ENCODE measurements around the gene AP1S1. TPM values are rescaled to one million over a fixed set of nuclear protein-coding genes. Genes with fewer than 3 reads are reported as not detected.

AP1S1 gene
- total and polyA plus RNA-seq, 9 of the 15 experiments (the other 6 are each of a cell fraction or from before 2014, with no cell fraction given): 4.4 to 149 (median 89.4) TPM

GRCh38 chr7:101169838-101170551 is 15.7 kb downstream of the AP1S1 start (continued):
- no peak for TF ChIP-seq ZNF551 (CRISPR knock-in tag; IDR thresholded peaks at IDR 0.05)
- TF ChIP-seq YY1 (IDR thresholded peaks at IDR 0.05; ENCODE audit: borderline replicate concordance in 1 of 3, control insufficient read depth in 1 of 3, extremely low read depth in 1 of 3, insufficient read depth in 3 of 3, insufficient read length in 1 of 3, insufficient replicate concordance in 2 of 3, low read depth in 1 of 3, low read length in 2 of 3): no peak
- no peak; the same call in 1 of the 2 replicates for TF ChIP-seq ARID1B (IDR thresholded peaks at IDR 0.05)
- no peak for TF ChIP-seq KHSRP (IDR thresholded peaks at IDR 0.05)
- no peak for TF ChIP-seq XRCC4 (IDR thresholded peaks at IDR 0.05; ENCODE audit: extremely low read depth, insufficient read depth, insufficient read length)
- no peak for TF ChIP-seq SMAD2 (IDR thresholded peaks at IDR 0.05; ENCODE audit: low read depth, low read length)
- TF ChIP-seq, protein P1, sequence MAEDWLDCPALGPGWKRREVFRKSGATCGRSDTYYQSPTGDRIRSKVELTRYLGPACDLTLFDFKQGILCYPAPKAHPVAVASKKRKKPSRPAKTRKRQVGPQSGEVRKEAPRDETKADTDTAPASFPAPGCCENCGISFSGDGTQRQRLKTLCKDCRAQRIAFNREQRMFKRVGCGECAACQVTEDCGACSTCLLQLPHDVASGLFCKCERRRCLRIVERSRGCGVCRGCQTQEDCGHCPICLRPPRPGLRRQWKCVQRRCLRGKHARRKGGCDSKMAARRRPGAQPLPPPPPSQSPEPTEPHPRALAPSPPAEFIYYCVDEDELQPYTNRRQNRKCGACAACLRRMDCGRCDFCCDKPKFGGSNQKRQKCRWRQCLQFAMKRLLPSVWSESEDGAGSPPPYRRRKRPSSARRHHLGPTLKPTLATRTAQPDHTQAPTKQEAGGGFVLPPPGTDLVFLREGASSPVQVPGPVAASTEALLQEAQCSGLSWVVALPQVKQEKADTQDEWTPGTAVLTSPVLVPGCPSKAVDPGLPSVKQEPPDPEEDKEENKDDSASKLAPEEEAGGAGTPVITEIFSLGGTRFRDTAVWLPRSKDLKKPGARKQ (CRISPR knock-in tag; IDR thresholded peaks at IDR 0.05): no peak
- TF ChIP-seq PHF21A (IDR thresholded peaks at IDR 0.05; ENCODE audit: borderline replicate concordance, low read depth): no peak
- no peak for TF ChIP-seq ZNF696 (CRISPR knock-in tag; conservative IDR thresholded peaks at IDR 0.05)
- no peak for TF ChIP-seq PTRF (tag; IDR thresholded peaks at IDR 0.05)
- TF ChIP-seq PRPF4 (IDR thresholded peaks at IDR 0.05; ENCODE audit: insufficient read depth, low read depth, low read length, poor library complexity, severe bottlenecking): no peak
- TF ChIP-seq ATF1 (CRISPR knock-in tag; IDR thresholded peaks at IDR 0.05): no peak
- TF ChIP-seq ATF1 (tag; IDR thresholded peaks at IDR 0.05): peak; percentile 0
- no peak for TF ChIP-seq ARID2 (IDR thresholded peaks at IDR 0.05)
- no peak for TF ChIP-seq ZNF175 (CRISPR knock-in tag; IDR thresholded peaks at IDR 0.05; ENCODE audit: low read depth)
- TF ChIP-seq TSHZ1 (CRISPR knock-in tag; IDR thresholded peaks at IDR 0.05): no peak
- TF ChIP-seq, protein P2, sequence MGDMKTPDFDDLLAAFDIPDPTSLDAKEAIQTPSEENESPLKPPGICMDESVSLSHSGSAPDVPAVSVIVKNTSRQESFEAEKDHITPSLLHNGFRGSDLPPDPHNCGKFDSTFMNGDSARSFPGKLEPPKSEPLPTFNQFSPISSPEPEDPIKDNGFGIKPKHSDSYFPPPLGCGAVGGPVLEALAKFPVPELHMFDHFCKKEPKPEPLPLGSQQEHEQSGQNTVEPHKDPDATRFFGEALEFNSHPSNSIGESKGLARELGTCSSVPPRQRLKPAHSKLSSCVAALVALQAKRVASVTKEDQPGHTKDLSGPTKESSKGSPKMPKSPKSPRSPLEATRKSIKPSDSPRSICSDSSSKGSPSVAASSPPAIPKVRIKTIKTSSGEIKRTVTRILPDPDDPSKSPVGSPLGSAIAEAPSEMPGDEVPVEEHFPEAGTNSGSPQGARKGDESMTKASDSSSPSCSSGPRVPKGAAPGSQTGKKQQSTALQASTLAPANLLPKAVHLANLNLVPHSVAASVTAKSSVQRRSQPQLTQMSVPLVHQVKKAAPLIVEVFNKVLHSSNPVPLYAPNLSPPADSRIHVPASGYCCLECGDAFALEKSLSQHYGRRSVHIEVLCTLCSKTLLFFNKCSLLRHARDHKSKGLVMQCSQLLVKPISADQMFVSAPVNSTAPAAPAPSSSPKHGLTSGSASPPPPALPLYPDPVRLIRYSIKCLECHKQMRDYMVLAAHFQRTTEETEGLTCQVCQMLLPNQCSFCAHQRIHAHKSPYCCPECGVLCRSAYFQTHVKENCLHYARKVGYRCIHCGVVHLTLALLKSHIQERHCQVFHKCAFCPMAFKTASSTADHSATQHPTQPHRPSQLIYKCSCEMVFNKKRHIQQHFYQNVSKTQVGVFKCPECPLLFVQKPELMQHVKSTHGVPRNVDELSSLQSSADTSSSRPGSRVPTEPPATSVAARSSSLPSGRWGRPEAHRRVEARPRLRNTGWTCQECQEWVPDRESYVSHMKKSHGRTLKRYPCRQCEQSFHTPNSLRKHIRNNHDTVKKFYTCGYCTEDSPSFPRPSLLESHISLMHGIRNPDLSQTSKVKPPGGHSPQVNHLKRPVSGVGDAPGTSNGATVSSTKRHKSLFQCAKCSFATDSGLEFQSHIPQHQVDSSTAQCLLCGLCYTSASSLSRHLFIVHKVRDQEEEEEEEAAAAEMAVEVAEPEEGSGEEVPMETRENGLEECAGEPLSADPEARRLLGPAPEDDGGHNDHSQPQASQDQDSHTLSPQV (IDR thresholded peaks at IDR 0.05): no peak
